ENCODE results near the gene PAMR1. TPM values are rescaled to one million over a fixed set of nuclear protein-coding genes. Genes with fewer than 3 reads are reported as not detected.

PAMR1 gene
- total RNA-seq, 4 donors from 2014 or later: 4.0 to 13.5 (median 10.4) TPM

- H3K4me3 ChIP-seq: no peak overlapping the region
- DNase-seq: no peak
- intact Hi-C loops (cut with DNase I; ENCODE audit: low total_unique reads): loop anchor here (10.0 kb wide), 1 partner anchor 417 kb away; no protein-coding TSS in a partner anchor
- 54 to 77% methylated on average over 2 of the region's 2 CpGs for WGBS, 2 donors (ENCODE audit: low coverage in 1 of 2)
- H3K27ac ChIP-seq: no peak overlapping the region
- H3K27me3 ChIP-seq: peaks cover 34% of the 10 kb centered on the region
- in situ Hi-C loops (cut with MboI; ENCODE audit: low pct_ligation_motif_present in 1 of 4, low pct_unique_long_range_greater_than_20kb in 1 of 4, low sequenced_read_pairs in 3 of 4): loop anchor here in 2 of 4 donors (10.0 to 25.0 kb wide), 2 partner anchors 57 to 825 kb away; no protein-coding TSS in a partner anchor
- TF ChIP-seq POLR2AphosphoS5 (IDR thresholded peaks at IDR 0.05) (no peak), CTCF (IDR thresholded peaks at IDR 0.05) (no peak), EP300 (IDR thresholded peaks at IDR 0.05; ENCODE audit: low read depth) (no peak), POLR2A (IDR thresholded peaks at IDR 0.05) (no peak)
- no peaks in the 10 kb centered on the region for H3K4me1 ChIP-seq
- H3K9me3 ChIP-seq: no peaks in the 10 kb centered on the region
- H3K36me3 ChIP-seq: no peaks in the 10 kb centered on the region
Measured at GRCh38 chr11:35412285-35412684, 113.1 kb downstream of the PAMR1 start.

GRCh38 chr11:35407041-35407440, 118.4 kb downstream of the PAMR1 start:
- H3K27ac ChIP-seq: no peak overlapping the region
- peaks cover 0 to 3% (median 0%) of the 10 kb centered on the region in 4 donors for H3K4me1 ChIP-seq
- no peak overlapping the region for H3K4me3 ChIP-seq
- no peaks in the 10 kb centered on the region for H3K27me3 ChIP-seq
- H3K9me3 ChIP-seq: no peaks in the 10 kb centered on the region
- H3K36me3 ChIP-seq: no peaks in the 10 kb centered on the region
- TF ChIP-seq EP300 (IDR thresholded peaks at IDR 0.05; ENCODE audit: low read depth): no peak
- TF ChIP-seq CTCF (IDR thresholded peaks at IDR 0.05): no peak
- no peak for TF ChIP-seq POLR2A (IDR thresholded peaks at IDR 0.05)
- TF ChIP-seq POLR2AphosphoS5 (IDR thresholded peaks at IDR 0.05): no peak
- intact Hi-C loops (cut with DNase I; ENCODE audit: low total_unique reads): no loop called here
- in situ Hi-C loops (cut with MboI; ENCODE audit: low pct_ligation_motif_present in 1 of 4, low pct_unique_long_range_greater_than_20kb in 1 of 4, low sequenced_read_pairs in 3 of 4): loop anchor here in 2 of 4 donors (10.0 to 25.0 kb wide), 2 partner anchors 820 to 822 kb away; no protein-coding TSS in a partner anchor
- DNase-seq: no peak
- WGBS, 2 donors (ENCODE audit: low coverage in 1 of 2): 83% methylated on average over 1 of the region's 1 CpG; no CpG with 5 or more reads in 1 of the 2 donors

- intact Hi-C loops (cut with DNase I; ENCODE audit: low total_unique reads) (no loop called here), in situ Hi-C loops (cut with MboI; ENCODE audit: low pct_ligation_motif_present in 1 of 4, low pct_unique_long_range_greater_than_20kb in 1 of 4, low sequenced_read_pairs in 3 of 4) (loop anchor here in 2 of 4 donors (10.0 to 25.0 kb wide), 2 partner anchors 817 to 820 kb away; no protein-coding TSS in a partner anchor)
- Histone ChIP-seq H3K36me3 (no peaks in the 10 kb centered on the region), H3K4me3 (no peak overlapping the region), H3K4me1 (peaks cover 0 to 3% (median 0%) of the 10 kb centered on the region in 4 donors), H3K9me3 (no peaks in the 10 kb centered on the region), H3K27me3 (no peaks in the 10 kb centered on the region), H3K27ac (no peak overlapping the region)
- 50 to 51% methylated on average over 2 to 7 of the region's 7 CpGs for WGBS, 2 donors (ENCODE audit: low coverage in 1 of 2)
- TF ChIP-seq CTCF (IDR thresholded peaks at IDR 0.05) (peak; percentile 19 to 40 (median 34)), POLR2AphosphoS5 (IDR thresholded peaks at IDR 0.05) (no peak), POLR2A (IDR thresholded peaks at IDR 0.05) (no peak), EP300 (IDR thresholded peaks at IDR 0.05; ENCODE audit: low read depth) (no peak)
- DNase-seq: peak; percentile 27
Measured at GRCh38 chr11:35404388-35404775, 121.0 kb downstream of the PAMR1 start.

GRCh38 chr11:35403765-35404387, 121.5 kb downstream of the PAMR1 start:
- H3K36me3 ChIP-seq: no peaks in the 10 kb centered on the region
- no peaks in the 10 kb centered on the region for H3K27me3 ChIP-seq
- H3K4me1 ChIP-seq: peaks cover 0 to 3% (median 0%) of the 10 kb centered on the region in 4 donors
- TF ChIP-seq CTCF (IDR thresholded peaks at IDR 0.05) (no peak), POLR2AphosphoS5 (IDR thresholded peaks at IDR 0.05) (no peak), POLR2A (IDR thresholded peaks at IDR 0.05) (no peak), EP300 (IDR thresholded peaks at IDR 0.05; ENCODE audit: low read depth) (no peak)
- intact Hi-C loops (cut with DNase I; ENCODE audit: low total_unique reads) (no loop called here), in situ Hi-C loops (cut with MboI; ENCODE audit: low pct_ligation_motif_present in 1 of 4, low pct_unique_long_range_greater_than_20kb in 1 of 4, low sequenced_read_pairs in 3 of 4) (loop anchor here in 2 of 4 donors (10.0 to 25.0 kb wide), 2 partner anchors 817 to 819 kb away; no protein-coding TSS in a partner anchor)
- 85 to 100% methylated on average over 2 to 7 of the region's 7 CpGs for WGBS, 2 donors (ENCODE audit: low coverage in 1 of 2)
- H3K9me3 ChIP-seq: no peaks in the 10 kb centered on the region
- H3K4me3 ChIP-seq: no peak overlapping the region
- no peak for DNase-seq
- no peak overlapping the region for H3K27ac ChIP-seq
